ENCODE data around the gene CCDC24. TPM values are rescaled to one million over a fixed set of nuclear protein-coding genes. Genes with fewer than 3 reads are reported as not detected.

CCDC24 gene
- total and polyA plus RNA-seq, 9 of the 15 experiments (the other 6 are each of a cell fraction or from before 2014, with no cell fraction given) = 0.31 to 4.5 (median 1.5) TPM

GRCh38 chr1:44031252-44032169, 40.1 kb downstream of the CCDC24 start, which contains the start of gene SLC6A9 (continued):
- TF ChIP-seq ATF3 (IDR thresholded peaks at IDR 0.05) (peak; percentile 89), ATF3 (CRISPR knock-in tag; conservative IDR thresholded peaks at IDR 0.05) (no peak)
- TF ChIP-seq, protein P1, sequence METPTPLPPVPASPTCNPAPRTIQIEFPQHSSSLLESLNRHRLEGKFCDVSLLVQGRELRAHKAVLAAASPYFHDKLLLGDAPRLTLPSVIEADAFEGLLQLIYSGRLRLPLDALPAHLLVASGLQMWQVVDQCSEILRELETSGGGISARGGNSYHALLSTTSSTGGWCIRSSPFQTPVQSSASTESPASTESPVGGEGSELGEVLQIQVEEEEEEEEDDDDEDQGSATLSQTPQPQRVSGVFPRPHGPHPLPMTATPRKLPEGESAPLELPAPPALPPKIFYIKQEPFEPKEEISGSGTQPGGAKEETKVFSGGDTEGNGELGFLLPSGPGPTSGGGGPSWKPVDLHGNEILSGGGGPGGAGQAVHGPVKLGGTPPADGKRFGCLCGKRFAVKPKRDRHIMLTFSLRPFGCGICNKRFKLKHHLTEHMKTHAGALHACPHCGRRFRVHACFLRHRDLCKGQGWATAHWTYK (CRISPR knock-in tag; IDR thresholded peaks at IDR 0.05) = peak; percentile 41; the same call in 1 of the 2 replicates

DNA sequence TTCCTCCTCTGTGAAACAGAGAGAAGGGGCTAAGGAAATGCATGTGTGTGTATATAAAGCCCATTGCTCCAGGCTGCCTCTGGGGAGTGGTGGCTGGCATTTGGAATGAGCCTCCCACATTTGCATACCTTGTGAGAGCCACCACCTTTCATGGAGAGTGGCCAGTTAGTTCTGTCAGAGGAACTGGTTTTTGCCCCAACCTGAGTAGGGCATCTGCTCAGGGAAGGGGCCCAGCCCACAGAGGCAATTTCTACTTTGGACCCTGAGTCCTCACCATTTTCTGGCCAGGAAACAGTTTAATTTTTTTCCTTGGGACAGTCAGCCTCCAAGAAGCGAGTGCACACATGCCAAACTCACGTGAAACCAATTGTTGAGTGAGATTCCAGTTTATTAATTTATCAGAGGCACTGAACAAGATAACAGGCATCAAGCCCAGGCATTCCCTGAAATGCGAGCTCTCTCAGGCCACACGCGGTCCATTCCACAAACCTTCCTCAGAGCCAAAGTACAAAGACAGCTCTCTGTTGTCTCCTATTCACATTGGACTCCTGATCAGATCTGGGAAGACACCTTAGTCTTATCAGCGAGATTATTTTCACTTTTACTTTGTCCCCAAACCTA, 40.9 kb downstream of the CCDC24 start:
- in situ Hi-C loops (cut with MboI) = no loop called here
- Histone ChIP-seq H3K9me3 (replicated peaks; ENCODE audit: control insufficient read depth, insufficient read depth, low read depth, low read length) (no peaks in the 10 kb centered on the region), H3K27ac (ENCODE audit: extremely low read depth, low read depth, low read length) (no peak overlapping the region; the same call in 2 of the 3 replicates)
- TF ChIP-seq NR2C2 (CRISPR knock-in tag; IDR thresholded peaks at IDR 0.05) (no peak), NR2C2 (tag; IDR thresholded peaks at IDR 0.05) (no peak), TCFL5 (CRISPR knock-in tag; conservative IDR thresholded peaks at IDR 0.05) (no peak), SMAD1 (IDR thresholded peaks at IDR 0.05; ENCODE audit: low read depth, low read length, partially characterized antibody) (peak; percentile 16), CHCHD3 (CRISPR knock-in tag; IDR thresholded peaks at IDR 0.05) (no peak), ZNF124 (CRISPR knock-in tag; IDR thresholded peaks at IDR 0.05) (no peak), NBN (IDR thresholded peaks at IDR 0.05; ENCODE audit: low read depth) (no peak), DMBX1 (CRISPR knock-in tag; IDR thresholded peaks at IDR 0.05; ENCODE audit: borderline replicate concordance) (0 out of 2 replicates have a peak, but pooled peaks have one; percentile 12), HDGF (IDR thresholded peaks at IDR 0.05) (no peak), BHLHE40 (IDR thresholded peaks at IDR 0.05; ENCODE audit: low read length) (0 out of 2 replicates have a peak, but pooled peaks have one; percentile 34), CBX1 (IDR thresholded peaks at IDR 0.05; ENCODE audit: low read depth) (no peak)
- TF ChIP-seq, protein P2, sequence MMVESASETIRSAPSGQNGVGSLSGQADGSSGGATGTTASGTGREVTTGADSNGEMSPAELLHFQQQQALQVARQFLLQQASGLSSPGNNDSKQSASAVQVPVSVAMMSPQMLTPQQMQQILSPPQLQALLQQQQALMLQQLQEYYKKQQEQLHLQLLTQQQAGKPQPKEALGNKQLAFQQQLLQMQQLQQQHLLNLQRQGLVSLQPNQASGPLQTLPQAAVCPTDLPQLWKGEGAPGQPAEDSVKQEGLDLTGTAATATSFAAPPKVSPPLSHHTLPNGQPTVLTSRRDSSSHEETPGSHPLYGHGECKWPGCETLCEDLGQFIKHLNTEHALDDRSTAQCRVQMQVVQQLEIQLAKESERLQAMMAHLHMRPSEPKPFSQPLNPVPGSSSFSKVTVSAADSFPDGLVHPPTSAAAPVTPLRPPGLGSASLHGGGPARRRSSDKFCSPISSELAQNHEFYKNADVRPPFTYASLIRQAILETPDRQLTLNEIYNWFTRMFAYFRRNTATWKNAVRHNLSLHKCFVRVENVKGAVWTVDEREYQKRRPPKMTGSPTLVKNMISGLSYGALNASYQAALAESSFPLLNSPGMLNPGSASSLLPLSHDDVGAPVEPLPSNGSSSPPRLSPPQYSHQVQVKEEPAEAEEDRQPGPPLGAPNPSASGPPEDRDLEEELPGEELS (CRISPR knock-in tag; IDR thresholded peaks at IDR 0.05; ENCODE audit: borderline replicate concordance) = 0 out of 2 replicates have a peak, but pooled peaks have one; percentile 51

More for the DNA sequence above, 40.9 kb downstream of the CCDC24 start:
- H2AFZ ChIP-seq (ENCODE audit: low read depth, low read length) = no peak overlapping the region
- CTCF ChIA-PET (ENCODE audit: low intra/inter-chr PET ratio) = no interaction called here
- intact Hi-C loops (cut with micrococcal nuclease) = no loop called here
- peak overlapping the region; percentile 96 for H3K4me2 ChIP-seq (ENCODE audit: insufficient read depth, low read length)
- BruUV-seq (replicated peaks) = TSS peak; percentile 65
- DNase-seq (ENCODE audit: extremely low read depth in 1 of 4, low spot score in 3 of 4) (no peak), ATAC-seq (no peak), FAIRE-seq (no peak)
- H3K36me3 ChIP-seq (ENCODE audit: control insufficient read depth, insufficient read depth, low read length) = no peaks in the 10 kb centered on the region
- no peaks in the 10 kb centered on the region for H3K9me1 ChIP-seq (ENCODE audit: control insufficient read depth, insufficient read depth, low read length)
- peaks cover 65 to 83% of the 10 kb centered on the region in 2 experiments for H3K4me1 ChIP-seq (replicated peaks in 1 of 2; ENCODE audit: control insufficient read depth in 2 of 2, insufficient read depth in 2 of 2, low read length in 2 of 2)
- POLR2A ChIA-PET = interaction anchor here (1.0 to 4.0 kb wide), 5 partner anchors 9 to 56 kb away, joined by 3 to 13 read pairs (median 5); no protein-coding TSS in a partner anchor
- H3K9ac ChIP-seq (ENCODE audit: insufficient read depth in 1 of 2, low read depth in 2 of 2, low read length in 2 of 2) = peak overlapping the region; percentile 84 to 93; a peak in 3 of 4 replicates
- no peaks in the 10 kb centered on the region for H3K27me3 ChIP-seq (ENCODE audit: control insufficient read depth in 2 of 2, insufficient read depth in 2 of 2, low read length in 2 of 2)
- peaks cover 21% of the 10 kb centered on the region for H3K79me2 ChIP-seq (ENCODE audit: control insufficient read depth, insufficient read depth, low read length)
- 47% methylated on average over 6 of the region's 6 CpGs for WGBS (ENCODE audit: insufficient coverage, low coverage, missing lambda C conversion rate)
- H3K4me3 ChIP-seq = no peak overlapping the region
- no peaks in the 10 kb centered on the region for H4K20me1 ChIP-seq (replicated peaks; ENCODE audit: control insufficient read depth, insufficient read depth, low read length)
